ENCODE results near the gene TTLL10.
"Not testable (repeated sequence)": the region's sequence is repeated elsewhere in the genome, so short reads cannot be mapped to it uniquely, and the experiment has no call there.

DNA sequence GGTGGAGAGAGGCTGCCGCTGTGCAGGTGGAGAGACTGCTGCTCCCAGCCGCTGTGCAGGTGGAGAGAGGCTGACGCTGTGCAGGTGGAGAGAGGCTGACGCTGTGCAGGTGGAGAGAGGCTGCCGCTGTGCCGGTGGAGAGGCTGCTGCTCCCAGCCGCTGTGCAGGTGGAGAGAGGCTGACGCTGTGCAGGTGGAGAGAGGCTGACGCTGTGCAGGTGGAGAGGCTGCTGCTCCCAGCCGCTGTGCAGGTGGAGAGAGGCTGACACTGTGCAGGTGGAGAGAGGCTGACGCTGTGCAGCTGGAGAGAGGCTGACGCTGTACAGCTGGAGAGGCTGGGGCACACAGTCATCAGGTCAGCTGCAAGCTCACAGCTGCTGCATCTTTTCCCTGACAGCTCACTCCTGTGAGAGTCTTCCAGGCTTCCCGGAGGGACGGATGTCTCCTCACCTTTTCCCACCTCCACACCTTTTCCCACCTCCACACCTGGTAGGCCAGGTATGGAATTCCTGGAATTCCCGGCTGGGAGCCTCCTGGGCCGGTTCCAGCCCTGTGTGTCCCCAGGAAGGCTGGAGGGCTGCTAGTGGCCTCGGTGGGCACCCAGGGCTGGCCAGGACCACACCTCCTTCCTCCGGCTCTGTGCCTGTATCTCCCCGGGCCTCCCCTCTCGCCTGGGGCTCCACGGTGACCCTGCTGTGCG lies 2.5 kb downstream of the TTLL10 start:
- TF ChIP-seq, protein P1, sequence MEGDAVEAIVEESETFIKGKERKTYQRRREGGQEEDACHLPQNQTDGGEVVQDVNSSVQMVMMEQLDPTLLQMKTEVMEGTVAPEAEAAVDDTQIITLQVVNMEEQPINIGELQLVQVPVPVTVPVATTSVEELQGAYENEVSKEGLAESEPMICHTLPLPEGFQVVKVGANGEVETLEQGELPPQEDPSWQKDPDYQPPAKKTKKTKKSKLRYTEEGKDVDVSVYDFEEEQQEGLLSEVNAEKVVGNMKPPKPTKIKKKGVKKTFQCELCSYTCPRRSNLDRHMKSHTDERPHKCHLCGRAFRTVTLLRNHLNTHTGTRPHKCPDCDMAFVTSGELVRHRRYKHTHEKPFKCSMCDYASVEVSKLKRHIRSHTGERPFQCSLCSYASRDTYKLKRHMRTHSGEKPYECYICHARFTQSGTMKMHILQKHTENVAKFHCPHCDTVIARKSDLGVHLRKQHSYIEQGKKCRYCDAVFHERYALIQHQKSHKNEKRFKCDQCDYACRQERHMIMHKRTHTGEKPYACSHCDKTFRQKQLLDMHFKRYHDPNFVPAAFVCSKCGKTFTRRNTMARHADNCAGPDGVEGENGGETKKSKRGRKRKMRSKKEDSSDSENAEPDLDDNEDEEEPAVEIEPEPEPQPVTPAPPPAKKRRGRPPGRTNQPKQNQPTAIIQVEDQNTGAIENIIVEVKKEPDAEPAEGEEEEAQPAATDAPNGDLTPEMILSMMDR (conservative IDR thresholded peaks at IDR 0.05; ENCODE audit: low read depth, low read length) = not testable (repeated sequence)
- not testable (repeated sequence) for TF ChIP-seq POLR2A (IDR thresholded peaks at IDR 0.05; ENCODE audit: low read depth, low read length); BHLHE40 (IDR thresholded peaks at IDR 0.05; ENCODE audit: low read depth, low read length); RAD21 (IDR thresholded peaks at IDR 0.05; ENCODE audit: low read length); FOS (IDR thresholded peaks at IDR 0.05; ENCODE audit: low read depth, low read length); CHD1 (IDR thresholded peaks at IDR 0.05; ENCODE audit: low read depth, low read length); SMC3 (IDR thresholded peaks at IDR 0.05; ENCODE audit: low read depth, low read length); MXI1 (IDR thresholded peaks at IDR 0.05; ENCODE audit: borderline replicate concordance, low read depth, low read length); RFX5 (IDR thresholded peaks at IDR 0.05; ENCODE audit: low read depth, low read length); RCOR1 (IDR thresholded peaks at IDR 0.05; ENCODE audit: insufficient replicate concordance, low read length)
- TF ChIP-seq, protein P2, sequence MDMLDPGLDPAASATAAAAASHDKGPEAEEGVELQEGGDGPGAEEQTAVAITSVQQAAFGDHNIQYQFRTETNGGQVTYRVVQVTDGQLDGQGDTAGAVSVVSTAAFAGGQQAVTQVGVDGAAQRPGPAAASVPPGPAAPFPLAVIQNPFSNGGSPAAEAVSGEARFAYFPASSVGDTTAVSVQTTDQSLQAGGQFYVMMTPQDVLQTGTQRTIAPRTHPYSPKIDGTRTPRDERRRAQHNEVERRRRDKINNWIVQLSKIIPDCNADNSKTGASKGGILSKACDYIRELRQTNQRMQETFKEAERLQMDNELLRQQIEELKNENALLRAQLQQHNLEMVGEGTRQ (IDR thresholded peaks at IDR 0.05; ENCODE audit: low read depth, low read length) = not testable (repeated sequence)
